ENCODE results near the gene KCNK16. TPM values are rescaled to one million over a fixed set of nuclear protein-coding genes. Genes with fewer than 3 reads are reported as not detected.

KCNK16 gene
- total RNA-seq, 4 donors from 2014 or later: not detected

GRCh38 chr6:39280247-39280731, 42.2 kb downstream of the KCNK16 start:
- no peaks in the 10 kb centered on the region for H3K27me3 ChIP-seq
- H3K27ac ChIP-seq: peak overlapping the region in 3 of 4 donors; percentile 78 to 91 (median 85)

GRCh38 chr6:39279539-39279938, 43.0 kb downstream of the KCNK16 start:
- peak in 2 of 3 donors; percentile 87 to 89 for DNase-seq
- H3K4me3 ChIP-seq: no peak overlapping the region
- peaks cover 0 to 25% (median 1%) of the 10 kb centered on the region in 4 donors for H3K4me1 ChIP-seq
- H3K27me3 ChIP-seq: no peaks in the 10 kb centered on the region
- H3K27ac ChIP-seq: peak overlapping the region in 3 of 4 donors; percentile 78 to 91 (median 85)
- H3K9me3 ChIP-seq: no peaks in the 10 kb centered on the region
- no peaks in the 10 kb centered on the region for H3K36me3 ChIP-seq
- TF ChIP-seq POLR2A (IDR thresholded peaks at IDR 0.05) (peak; percentile 51 to 67), CTCF (IDR thresholded peaks at IDR 0.05) (peak in 2 of 6 experiments; percentile 8 to 15)

More at GRCh38 chr6:39280247-39280731, 42.2 kb downstream of the KCNK16 start:
- DNase-seq: peak in 2 of 3 donors; percentile 84
- H3K4me3 ChIP-seq: no peak overlapping the region
- H3K9me3 ChIP-seq: no peaks in the 10 kb centered on the region
- TF ChIP-seq CTCF (IDR thresholded peaks at IDR 0.05) (peak in 2 of 6 experiments; percentile 20), POLR2A (IDR thresholded peaks at IDR 0.05) (peak; percentile 47 to 52)
- no peaks in the 10 kb centered on the region for H3K36me3 ChIP-seq
- peaks cover 0 to 25% (median 1%) of the 10 kb centered on the region in 4 donors for H3K4me1 ChIP-seq

- H3K4me1 ChIP-seq: peaks cover 0 to 14% (median 0%) of the 10 kb centered on the region in 4 donors
- no peaks in the 10 kb centered on the region for H3K36me3 ChIP-seq
- peak overlapping the region in 2 of 4 donors; percentile 48 to 74 for H3K27ac ChIP-seq
- no peaks in the 10 kb centered on the region for H3K27me3 ChIP-seq
- TF ChIP-seq POLR2A (IDR thresholded peaks at IDR 0.05) (no peak), CTCF (IDR thresholded peaks at IDR 0.05) (no peak)
- DNase-seq: no peak
- no peak overlapping the region for H3K4me3 ChIP-seq
- no peaks in the 10 kb centered on the region for H3K9me3 ChIP-seq
Observed at GRCh38 chr6:39276379-39276995, 46.0 kb downstream of the KCNK16 start.

- Histone ChIP-seq H3K27me3 (no peaks in the 10 kb centered on the region), H3K9me3 (no peaks in the 10 kb centered on the region), H3K27ac (no peak overlapping the region), H3K4me1 (peaks cover 0 to 14% (median 0%) of the 10 kb centered on the region in 4 donors), H3K36me3 (no peaks in the 10 kb centered on the region), H3K4me3 (no peak overlapping the region)
- no peak for TF ChIP-seq CTCF (IDR thresholded peaks at IDR 0.05)
- DNase-seq: no peak
Observed at GRCh38 chr6:39274903-39275302, 47.6 kb downstream of the KCNK16 start.

GRCh38 chr6:39274471-39274870, 48.0 kb downstream of the KCNK16 start:
- no peak for TF ChIP-seq CTCF (IDR thresholded peaks at IDR 0.05)
- no peak for TF ChIP-seq POLR2A (IDR thresholded peaks at IDR 0.05)
- DNase-seq: no peak
- H3K4me1 ChIP-seq: peaks cover 0 to 14% (median 0%) of the 10 kb centered on the region in 4 donors
- H3K27me3 ChIP-seq: no peaks in the 10 kb centered on the region
- no peaks in the 10 kb centered on the region for H3K9me3 ChIP-seq
- H3K27ac ChIP-seq: no peak overlapping the region
- H3K36me3 ChIP-seq: no peaks in the 10 kb centered on the region
- H3K4me3 ChIP-seq: no peak overlapping the region
